Mesodermal cell (in vitro differentiated cells): Measurements from ENCODE around the gene ECE1.
"Not testable (repeated sequence)": the region's sequence is repeated elsewhere in the genome, so short reads cannot be mapped to it uniquely, and the experiment has no call there.

ENCODE experiments used
- H3K27ac ChIP-seq: 2 replicates; pipeline ENCODE4 v1.7.0; 2013; ENCODE audit warnings: mild to moderate bottlenecking, low read depth, low read length, moderate library complexity; ENCODE audit not compliant: severe bottlenecking
- H3K36me3 ChIP-seq: 2 replicates; pipeline ENCODE4 v1.7.1; 2013; ENCODE audit warnings: mild to moderate bottlenecking, low read length, moderate library complexity; ENCODE audit not compliant: control insufficient read depth, insufficient read depth
- H3K4me1 ChIP-seq: one replicate; pipeline ENCODE4 v1.7.1; 2013; ENCODE audit warnings: mild to moderate bottlenecking, low read length; ENCODE audit not compliant: insufficient read depth, control insufficient read depth, poor library complexity, severe bottlenecking
- H3K4me3 ChIP-seq: 2 replicates; pipeline ENCODE4 v1.7.0; 2013; ENCODE audit warnings: low read length, control low read depth, mild to moderate bottlenecking; ENCODE audit not compliant: insufficient read depth, poor library complexity, severe bottlenecking; ENCODE audit errors: extremely low read depth
- H3K9me3 ChIP-seq: 2 replicates; pipeline ENCODE4 v1.7.1; 2013; ENCODE audit warnings: mild to moderate bottlenecking, low read length, moderate library complexity; ENCODE audit not compliant: control insufficient read depth
- WGBS, 2 experiments: methylation state at CpG; one replicate each; pipeline ENCODE4 v1.1.5; 2013; ENCODE audit warnings: missing lambda C conversion rate in 2 of 2; ENCODE audit not compliant: insufficient coverage in 2 of 2; 5-methylcytosine and 5-hydroxymethylcytosine counted together

ECE1 gene

DNA sequence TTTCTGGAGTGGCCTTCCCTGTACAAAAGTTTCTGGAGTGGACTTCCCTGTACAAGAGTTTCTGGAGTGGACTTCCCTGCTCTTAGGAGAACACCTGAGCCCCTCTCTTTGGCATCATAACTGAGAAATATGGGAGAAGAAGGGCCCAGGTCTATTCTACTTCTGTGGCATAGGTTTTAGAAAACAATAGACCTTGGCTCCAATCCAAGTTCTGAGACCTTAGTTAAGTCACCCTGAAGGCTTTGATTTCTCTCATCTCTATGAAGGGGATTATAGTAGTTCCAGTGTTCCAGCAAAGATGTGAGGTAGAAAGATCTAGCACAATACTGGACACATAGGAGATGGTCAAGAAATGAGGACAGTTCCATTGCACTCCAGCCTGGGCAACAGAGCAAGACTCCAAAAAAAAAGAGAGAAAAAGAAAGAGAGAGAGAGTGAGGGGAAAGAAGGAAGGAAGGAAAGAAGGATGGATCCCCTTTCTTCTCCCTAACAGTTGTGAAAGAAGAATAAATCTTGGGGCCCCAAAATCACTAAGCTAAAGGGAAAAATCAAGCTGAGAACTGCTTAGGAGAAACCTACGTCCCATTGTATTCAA is 100.3 kb downstream of the ECE1 start:
- Histone ChIP-seq H3K4me3 (no peak overlapping the region), H3K36me3 (no peaks in the 10 kb centered on the region), H3K27ac (no peak overlapping the region), H3K4me1 (peaks cover 4% of the 10 kb centered on the region), H3K9me3 (no peaks in the 10 kb centered on the region)
- WGBS, 2 experiments: 100% methylated on average over 1 of the region's 1 CpG; no CpG with 5 or more reads in 1 of the 2 experiments

DNA sequence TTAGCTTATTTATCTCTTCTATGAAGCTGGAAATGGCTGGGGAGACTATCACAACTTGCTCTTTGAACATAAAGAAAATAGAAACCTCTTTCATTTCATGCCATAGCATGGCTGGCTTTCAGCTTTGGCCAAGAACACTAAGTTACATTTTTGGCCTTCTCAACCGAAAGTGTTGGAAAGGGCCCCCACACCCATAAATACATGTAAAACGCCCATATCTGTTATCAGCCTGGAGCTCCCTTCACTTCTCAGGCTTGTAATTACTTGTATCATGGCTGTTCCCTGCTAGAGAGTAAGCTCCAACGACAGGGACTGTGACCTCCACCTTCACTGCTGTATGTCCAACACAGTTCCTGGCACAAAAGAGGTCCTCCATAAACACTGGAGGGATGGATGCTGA is 100.8 kb downstream of the ECE1 start:
- H3K4me1 ChIP-seq: peaks cover 4% of the 10 kb centered on the region
- 21 to 80% methylated on average over 1 to 2 of the region's 3 CpGs for WGBS, 2 experiments
- no peak overlapping the region for H3K27ac ChIP-seq
- no peak overlapping the region for H3K4me3 ChIP-seq
- H3K9me3 ChIP-seq: no peaks in the 10 kb centered on the region
- no peaks in the 10 kb centered on the region for H3K36me3 ChIP-seq

DNA sequence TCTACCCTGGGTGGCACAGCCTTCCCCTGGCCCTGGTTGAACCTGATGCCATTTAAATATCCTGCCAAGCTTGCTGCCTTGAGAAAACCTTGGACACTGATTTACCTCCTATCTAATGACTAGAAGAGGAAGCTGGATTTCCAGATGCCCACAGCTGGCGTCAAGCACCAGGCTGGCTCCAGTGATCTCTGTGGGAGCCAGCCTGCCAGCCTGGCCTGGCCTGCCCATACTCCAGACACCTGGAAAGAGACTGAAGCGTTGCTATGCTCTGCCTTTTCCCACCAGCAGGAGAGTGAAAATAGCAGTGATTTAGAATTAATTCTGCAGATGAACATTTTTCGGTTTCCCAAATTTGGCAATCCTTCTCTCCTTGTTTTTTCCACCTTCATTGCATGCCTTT is 102.0 kb downstream of the ECE1 start:
- no peak overlapping the region for H3K27ac ChIP-seq
- no peaks in the 10 kb centered on the region for H3K36me3 ChIP-seq
- H3K4me1 ChIP-seq: peaks cover 4% of the 10 kb centered on the region
- no peak overlapping the region for H3K4me3 ChIP-seq
- 62 to 80% methylated on average over 2 to 3 of the region's 3 CpGs for WGBS, 2 experiments
- no peaks in the 10 kb centered on the region for H3K9me3 ChIP-seq

DNA sequence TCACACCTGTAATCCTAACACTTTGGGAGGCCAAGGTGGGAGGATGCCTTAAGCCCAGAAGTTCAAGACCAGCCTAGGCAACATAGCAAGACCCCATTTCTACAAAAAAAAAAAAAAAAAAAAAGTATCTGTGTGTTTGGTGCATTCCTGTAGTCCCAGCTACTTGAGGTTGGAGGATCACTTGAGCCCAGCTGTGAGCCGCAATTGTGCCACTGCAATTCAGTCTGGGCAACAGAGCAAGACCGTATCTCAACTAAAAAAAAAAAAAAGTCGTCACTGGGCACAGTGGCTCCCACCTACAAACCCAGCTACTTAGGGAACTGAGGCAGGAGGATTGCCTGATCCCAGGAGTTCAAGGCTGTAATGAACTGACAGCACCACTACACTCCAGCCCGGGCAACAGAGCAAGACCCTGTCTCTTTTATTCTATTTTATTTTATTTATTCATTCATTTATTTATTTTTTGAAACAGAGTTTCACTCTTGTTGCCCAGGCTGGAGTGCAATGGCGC is 105.0 kb downstream of the ECE1 start:
- Histone ChIP-seq H3K36me3 (no peaks in the 10 kb centered on the region), H3K9me3 (no peaks in the 10 kb centered on the region), H3K4me1 (no peaks in the 10 kb centered on the region), H3K4me3 (no peak overlapping the region), H3K27ac (no peak overlapping the region)
- 100% methylated on average over 1 of the region's 5 CpGs for WGBS, 2 experiments

DNA sequence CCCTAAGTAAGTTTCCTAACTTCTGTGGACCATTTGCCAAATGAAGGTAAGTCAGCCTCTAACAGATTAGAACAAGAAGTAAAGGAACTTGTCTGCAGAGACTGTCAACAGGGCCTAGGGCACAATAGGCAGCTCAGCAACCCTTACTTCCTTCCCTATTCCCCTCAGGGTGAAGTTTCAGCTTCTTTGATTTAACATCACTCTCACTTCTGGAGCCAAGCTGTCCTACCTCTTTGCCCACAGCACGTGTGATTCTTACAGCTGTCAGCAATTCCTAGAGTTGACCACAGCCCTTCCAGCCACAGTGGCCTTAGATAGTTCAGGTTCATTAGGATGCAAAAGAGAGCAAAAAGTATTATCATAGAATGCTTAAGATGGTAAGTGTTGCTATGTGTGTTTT is 106.0 kb downstream of the ECE1 start:
- H3K36me3 ChIP-seq: no peaks in the 10 kb centered on the region
- no peak overlapping the region for H3K4me3 ChIP-seq
- no peaks in the 10 kb centered on the region for H3K9me3 ChIP-seq
- 71% methylated on average over 1 of the region's 1 CpG; no CpG with 5 or more reads in 1 of the 2 experiments for WGBS, 2 experiments
- no peaks in the 10 kb centered on the region for H3K4me1 ChIP-seq
- no peak overlapping the region for H3K27ac ChIP-seq

DNA sequence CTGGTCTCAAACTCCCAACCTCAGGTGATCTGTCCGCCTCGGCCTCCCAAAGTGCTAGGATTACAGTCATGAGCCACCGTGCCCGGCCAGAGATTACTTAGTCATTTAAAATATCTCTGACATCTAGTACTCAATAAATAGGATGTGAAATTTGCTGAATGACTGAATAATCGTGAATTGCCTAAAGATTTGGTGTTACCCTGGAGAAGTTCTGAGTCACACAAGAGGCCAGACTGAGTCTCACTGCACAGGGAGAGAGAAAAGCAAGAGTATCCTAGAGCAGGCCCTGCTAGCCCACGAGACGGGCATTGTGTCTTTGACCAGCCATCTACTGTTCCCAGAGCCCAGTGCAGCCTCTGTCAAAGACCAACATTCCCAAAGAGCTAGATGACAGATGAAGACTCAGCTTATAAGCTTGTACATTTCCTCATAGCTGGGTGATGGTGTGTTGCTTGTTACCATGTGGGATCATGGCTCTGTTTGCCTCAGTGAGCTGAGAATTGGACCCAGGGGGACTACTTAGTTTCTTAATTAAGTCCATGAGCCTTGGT is 108.0 kb downstream of the ECE1 start:
- Histone ChIP-seq H3K36me3 (no peaks in the 10 kb centered on the region), H3K4me1 (peaks cover 2% of the 10 kb centered on the region), H3K27ac (no peak overlapping the region), H3K4me3 (no peak overlapping the region), H3K9me3 (no peaks in the 10 kb centered on the region)
- 92 to 96% methylated on average over 4 to 5 of the region's 7 CpGs for WGBS, 2 experiments

DNA sequence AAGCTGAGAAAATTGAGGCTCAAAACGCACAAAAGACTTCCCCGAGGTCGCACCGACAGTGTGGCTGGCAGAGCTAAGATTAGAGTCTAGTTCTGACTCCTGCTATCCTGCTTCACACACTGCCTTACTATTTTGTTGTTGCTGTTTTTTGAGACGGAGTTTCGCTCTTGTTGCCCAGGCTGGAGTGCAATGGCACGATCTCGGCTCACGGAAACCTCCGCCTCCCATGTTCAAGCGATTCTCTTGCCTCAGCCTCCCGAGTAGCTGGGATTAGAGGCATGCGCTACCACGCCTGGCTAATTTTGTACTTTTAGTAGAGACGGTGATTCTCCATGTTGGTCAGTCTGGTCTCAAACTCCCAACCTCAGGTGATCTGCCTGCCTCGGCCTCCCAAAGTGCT is 112.0 kb downstream of the ECE1 start:
- not testable (repeated sequence) for H3K4me1 ChIP-seq, H3K36me3 ChIP-seq, H3K4me3 ChIP-seq, H3K27ac ChIP-seq, H3K9me3 ChIP-seq
- WGBS, 2 experiments: 91 to 95% methylated on average over 14 to 15 of the region's 16 CpGs

DNA sequence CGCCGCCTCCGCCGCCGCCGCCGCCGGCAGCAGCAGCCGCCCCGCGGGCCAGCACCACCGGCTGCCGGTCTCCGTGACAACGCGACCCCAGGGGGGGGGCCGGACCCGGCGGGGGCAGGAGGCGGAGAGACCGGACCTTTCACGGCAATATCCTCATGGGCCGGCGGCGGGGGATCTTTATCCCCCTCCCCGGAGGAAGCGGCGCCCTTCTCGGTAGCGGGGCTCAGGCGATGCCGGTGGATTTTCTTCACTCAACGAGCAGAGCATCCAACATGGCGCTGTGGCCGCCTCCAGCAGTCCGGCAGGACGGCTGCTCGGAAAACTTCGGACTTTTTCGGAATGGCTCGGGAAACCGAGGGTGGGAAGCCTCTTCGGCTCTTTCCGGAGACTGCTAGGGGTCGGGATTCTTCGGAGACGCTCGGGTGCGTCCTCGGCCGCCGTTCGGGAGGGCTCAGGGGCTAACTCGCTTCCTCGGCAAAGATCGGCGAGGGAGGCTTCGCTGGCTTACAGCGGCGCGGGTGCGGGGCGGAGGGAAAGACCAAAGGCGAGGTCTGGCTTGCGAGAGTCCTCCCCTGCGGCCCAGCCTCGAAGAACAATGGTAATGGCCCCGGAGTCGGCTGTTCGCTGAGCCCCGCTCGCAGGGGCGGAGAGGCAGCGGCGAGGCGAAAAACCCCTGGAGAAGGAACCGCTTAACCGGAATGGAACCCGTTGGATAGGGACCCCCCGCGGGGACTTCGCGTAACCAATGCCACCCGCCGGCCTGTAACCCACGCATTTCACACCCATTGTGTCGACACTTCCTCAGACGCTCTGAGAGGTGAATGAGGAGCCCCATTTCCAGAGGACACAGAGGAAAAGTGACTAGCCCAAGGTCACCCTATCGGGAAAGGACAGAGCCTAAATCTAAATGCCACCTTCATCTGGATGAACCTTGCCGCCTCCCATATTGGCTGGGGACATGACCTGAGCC is 113.4 kb downstream of the ECE1 start, which contains the start of gene EIF4G3:
Gene EIF4G3 (minus strand): TSS at position 312 of the 970 bp plus-strand sequence. CDS start 174,155 bp downstream, outside the sequence.
- H3K36me3 ChIP-seq: peaks cover 17% of the 10 kb centered on the region
- peak within 1 kb of the TSS; percentile 87 for H3K4me3 ChIP-seq
- H3K4me1 ChIP-seq: peaks cover 7% of the 10 kb centered on the region
- WGBS, 2 experiments: 4% methylated on average over 64 to 86 of the region's 90 CpGs
- H3K27ac ChIP-seq: peak within 1 kb of the TSS; percentile 96
- H3K9me3 ChIP-seq: no peaks in the 10 kb centered on the region

DNA sequence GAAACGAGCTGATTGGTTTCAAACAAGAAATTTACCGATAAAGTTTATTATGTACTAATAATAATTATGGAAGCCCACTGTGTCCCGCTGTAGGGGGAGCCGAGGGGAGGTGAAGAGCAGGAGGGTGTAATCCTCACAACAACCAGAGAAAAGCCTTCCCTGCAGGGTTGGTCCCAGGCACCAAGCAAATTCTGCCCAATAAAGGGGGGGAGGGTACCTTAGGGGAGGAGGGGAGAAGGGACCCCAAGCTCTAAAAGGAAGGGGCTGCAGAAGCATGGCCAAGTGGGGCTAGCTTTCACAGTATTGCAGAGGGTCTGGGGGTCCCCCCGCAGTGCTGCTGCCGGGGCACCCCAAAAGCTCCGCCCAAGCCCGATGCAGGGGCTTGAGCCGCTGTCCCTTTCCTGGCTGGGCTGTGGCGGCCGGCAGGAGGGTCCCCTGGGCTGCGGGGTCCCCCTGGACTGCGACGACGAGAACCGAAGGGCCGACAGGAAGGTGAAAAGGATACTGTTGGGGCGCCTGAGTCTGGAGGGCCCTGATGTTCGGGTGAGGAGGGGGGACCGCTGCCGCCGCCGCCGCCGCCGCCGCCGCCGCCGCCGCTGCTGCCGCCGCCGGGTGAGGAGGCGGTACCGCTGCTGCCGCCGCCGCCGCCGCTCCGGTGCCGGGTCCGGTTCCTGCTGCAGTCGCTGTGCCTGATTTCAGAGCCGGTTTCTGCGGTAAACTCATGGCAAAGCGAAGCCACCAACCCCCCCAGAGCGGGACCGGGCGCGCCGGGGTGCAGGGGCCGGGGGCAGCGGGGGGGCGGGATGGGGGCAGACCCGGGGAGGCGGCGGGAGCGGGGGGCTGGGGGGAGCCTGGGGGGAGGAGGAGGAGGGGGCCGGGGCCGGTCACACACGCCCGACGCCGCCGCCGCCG is 114.3 kb downstream of the ECE1 start:
- Histone ChIP-seq H3K36me3 (peaks cover 26% of the 10 kb centered on the region), H3K4me3 (peak overlapping the region; percentile 87), H3K4me1 (peaks cover 10% of the 10 kb centered on the region), H3K9me3 (no peaks in the 10 kb centered on the region), H3K27ac (peak overlapping the region; percentile 79)
- WGBS, 2 experiments: 0 to 1% methylated on average over 24 to 25 of the region's 69 CpGs

DNA sequence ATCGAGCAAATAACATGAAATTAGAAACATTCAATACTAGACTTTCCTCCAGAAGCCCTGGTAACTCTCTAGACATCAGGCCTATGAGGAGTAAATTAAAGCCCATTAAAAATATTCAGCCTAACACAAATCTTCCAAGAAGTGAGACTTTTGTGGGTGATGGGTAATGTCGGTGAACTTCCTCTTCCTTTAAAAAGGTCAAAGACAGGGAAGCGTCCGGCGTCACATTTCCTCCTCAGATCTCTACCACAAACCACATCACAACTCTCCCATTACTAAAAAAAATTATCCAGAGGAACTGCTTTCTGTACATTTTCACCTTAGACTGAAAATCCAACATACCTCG is 115.0 kb downstream of the ECE1 start:
- WGBS, 2 experiments: 0% methylated on average over 3 to 4 of the region's 6 CpGs
- Histone ChIP-seq H3K4me1 (peaks cover 10% of the 10 kb centered on the region), H3K27ac (peak overlapping the region; percentile 79), H3K36me3 (peaks cover 32% of the 10 kb centered on the region), H3K9me3 (no peaks in the 10 kb centered on the region), H3K4me3 (peak overlapping the region; percentile 87)
